Stimulated activated CD8-positive, alpha-beta memory T cell treated with anti-CD3 and anti-CD28 coated beads, Interleukin-2, amount 100 ng/mL, for 1 hour (primary cell): ENCODE measurements around the gene GMNN.
A peak's percentile ranks its signal among the peaks of the same experiment; 100 is the strongest.
"Not testable (repeated sequence)": the region's sequence is repeated elsewhere in the genome, so short reads cannot be mapped to it uniquely, and the experiment has no call there.

Experiments
- DNase-seq, 2 donors: peaks; one replicate each; pipeline ENCODE4 v3.0.0-alpha.2; 2020; ENCODE audit warnings: low read depth in 2 of 2

The GMNN gene

DNA sequence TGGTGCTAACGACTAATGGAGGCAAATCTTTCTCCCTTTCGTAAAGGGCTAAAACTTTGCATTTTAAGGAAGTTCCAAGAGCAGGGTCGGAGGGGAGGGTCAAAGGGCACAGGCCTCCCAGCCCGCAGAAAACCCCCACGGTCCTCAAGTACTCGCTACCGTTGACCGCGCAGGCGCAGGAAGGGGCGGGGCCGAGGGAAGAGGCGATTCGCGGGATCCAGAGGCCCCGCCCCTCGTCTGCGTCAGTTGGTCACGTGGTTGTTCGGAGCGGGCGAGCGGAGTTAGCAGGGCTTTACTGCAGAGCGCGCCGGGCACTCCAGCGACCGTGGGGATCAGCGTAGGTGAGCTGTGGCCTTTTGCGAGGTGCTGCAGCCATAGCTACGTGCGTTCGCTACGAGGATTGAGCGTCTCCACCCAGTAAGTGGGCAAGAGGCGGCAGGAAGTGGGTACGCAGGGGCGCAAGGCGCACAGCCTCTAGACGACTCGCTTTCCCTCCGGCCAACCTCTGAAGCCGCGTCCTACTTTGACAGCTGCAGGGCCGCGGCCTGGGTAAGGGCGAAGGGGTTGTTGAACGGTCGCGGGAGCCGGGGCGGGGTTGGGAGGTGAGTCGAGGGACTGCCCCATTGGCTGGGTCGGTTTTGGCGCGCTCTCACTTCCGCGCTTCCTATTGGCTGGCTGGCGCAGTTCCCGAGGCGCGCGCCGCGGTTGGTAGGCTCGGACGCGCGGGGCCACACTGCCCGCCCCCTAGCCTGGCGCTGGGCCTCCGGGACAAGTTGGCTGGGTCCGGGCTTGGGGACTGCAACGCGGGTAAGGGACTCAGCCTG, at the start of gene GMNN:
Gene GMNN, plus strand, starts transcription at position 242 of the 824 bp plus-strand sequence. CDS start 2,310 bp downstream, outside the sequence.
- peak; percentile 96 to 98 for DNase-seq

DNA sequence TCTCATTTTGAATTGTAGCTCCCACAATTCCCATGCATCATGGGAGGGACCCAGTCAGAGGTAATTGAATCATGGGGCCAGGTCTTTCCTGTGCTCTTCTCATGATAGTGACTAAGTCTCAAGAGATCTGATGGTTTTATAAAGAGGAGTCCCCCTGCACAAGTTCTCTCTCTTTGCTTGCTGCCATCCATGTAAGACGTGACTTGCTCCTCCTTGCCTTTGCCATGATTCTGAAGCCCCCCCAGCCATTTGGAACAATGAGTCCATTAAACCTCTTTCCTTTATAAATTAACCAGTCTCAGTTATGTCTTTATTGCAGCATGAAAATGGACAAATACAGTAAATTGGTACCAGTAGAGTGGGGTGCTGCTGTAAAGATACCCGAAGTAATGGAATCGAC, 44.1 kb upstream of the GMNN start:
- DNase-seq: not testable (repeated sequence)

DNA sequence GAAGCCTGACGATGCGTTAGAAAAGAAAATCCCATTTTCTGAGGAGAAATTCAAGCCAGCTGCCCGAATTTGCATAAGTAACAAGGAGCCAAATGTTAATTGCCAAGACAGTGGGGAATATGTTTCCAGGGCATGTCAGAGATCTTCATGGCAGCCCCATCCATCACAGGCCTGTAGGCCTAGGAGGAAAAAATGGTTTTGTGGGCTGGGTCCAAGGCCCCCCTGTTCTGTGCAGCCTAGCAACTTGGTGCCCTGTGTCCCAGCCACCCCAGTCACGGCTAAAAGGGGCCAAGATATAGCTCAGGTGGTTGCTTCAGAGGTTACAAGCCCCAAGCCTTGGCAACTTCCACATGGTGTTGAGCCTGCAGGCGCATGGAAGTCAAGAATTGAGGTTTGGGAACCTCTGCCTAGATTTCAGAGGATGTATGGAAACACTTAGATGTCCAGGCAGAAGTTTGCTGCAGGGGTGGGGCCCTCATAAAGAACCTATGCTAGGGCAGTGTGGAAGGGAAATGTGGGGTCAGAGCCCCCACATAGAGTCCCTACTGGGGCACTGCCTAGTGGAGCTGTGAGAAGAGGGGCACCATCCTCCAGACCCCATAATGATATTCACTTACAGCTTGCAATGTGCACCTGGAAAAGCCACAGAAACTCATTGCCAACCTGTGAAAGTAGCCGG, 43.1 kb upstream of the GMNN start:
- not testable (repeated sequence) for DNase-seq

DNA sequence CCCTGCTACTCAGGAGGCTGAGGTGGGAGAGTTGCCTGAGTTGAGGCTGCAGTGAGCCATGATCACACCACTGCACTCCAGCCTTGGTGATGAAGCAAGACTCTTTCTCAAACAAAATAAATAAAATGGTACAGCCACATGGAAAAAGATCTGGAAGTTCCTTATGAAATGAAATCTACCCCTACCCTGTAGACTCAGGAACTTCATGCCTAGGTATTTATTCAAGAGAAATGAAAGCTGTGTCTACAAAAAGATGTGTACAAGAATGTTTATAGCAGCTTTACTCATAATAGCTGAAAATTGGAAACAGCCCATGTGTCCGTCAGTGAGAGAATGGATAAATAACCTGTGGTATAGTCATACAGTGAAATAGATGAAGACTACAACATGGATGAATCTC, 40.6 kb upstream of the GMNN start:
- no peak for DNase-seq

DNA sequence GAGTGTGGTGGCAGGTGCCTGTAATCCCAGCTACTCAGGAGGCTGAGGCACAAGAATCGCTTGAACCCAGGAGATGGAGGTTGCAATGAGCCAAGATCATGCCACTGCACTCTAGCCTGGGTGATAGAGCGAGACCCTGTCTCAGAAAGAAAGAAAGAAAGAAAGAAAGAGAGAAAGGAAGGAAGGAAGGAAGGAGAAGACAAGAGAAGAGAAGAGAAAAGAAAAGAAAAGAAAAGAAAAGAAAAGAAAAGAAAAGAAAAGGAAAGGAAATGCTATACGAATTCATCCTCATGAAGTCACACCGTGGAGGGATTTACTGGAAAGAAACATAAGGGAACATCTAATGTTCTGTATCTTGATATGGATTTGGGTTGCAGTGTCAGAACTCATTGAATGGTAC, 40.0 kb upstream of the GMNN start:
- not testable (repeated sequence) for DNase-seq

DNA sequence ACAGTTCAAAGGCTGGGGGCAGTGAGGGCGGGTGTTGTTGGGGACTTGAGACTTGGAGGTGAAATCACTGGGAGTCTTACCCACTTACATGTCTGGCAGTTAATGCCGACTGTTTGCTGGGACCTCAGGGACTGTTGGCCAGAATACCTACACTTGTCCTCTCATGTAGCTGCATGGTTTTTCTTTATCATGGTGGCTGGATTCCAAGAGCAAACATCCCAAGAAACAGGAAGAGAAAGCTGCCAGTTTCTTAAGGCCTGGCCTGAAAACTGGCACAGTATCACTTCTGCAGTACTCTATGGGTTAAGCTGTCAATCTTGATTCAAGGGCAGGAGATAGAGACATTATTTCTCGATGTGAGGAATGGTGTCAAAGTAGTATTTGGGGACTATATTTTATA, 36.0 kb upstream of the GMNN start:
- no peak for DNase-seq

DNA sequence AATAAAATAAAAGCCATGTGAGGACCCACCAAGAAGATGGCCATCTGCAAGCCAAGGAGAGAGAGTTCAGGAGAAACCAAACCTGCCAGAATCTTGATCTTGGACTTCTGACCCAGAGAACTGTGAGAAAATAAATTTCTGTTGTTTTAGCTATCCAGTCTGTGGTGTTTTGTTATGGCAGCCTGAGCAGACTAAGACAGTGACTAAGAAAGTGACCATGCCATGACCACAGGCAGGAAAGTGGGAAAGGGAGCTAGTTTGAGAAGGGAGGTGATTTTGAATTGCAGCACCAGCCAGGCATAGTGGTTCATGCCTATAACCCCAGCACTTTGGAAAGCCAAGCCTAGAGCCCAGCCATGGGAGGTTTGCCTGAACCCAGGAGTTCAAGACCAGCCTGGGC, 33.9 kb upstream of the GMNN start:
- no peak for DNase-seq

DNA sequence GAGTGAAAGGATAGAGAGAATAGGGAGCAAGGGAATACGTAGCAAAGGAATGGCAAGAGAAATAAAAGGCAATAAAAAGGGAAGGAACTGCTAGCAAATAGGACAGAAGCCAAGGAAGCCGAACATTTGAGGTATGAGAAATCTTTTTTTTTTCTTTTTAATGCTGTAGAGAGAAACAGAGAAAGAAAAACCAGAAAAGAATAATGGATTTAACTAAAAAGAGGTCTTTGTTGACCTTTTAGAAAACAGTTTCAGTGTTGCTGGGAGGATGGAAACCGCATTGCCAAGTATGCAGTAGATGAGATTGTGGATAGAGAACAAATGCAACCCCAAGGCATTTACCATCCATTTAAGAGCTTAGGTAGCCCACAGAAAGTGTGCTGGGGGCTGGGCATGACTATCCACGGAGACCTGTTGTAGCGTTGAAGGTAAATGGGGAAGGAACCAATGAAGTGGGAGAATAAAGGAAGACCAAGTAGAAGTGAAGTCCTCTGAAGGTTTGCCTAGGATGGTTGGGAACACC, 32.5 kb upstream of the GMNN start:
- DNase-seq: no peak

DNA sequence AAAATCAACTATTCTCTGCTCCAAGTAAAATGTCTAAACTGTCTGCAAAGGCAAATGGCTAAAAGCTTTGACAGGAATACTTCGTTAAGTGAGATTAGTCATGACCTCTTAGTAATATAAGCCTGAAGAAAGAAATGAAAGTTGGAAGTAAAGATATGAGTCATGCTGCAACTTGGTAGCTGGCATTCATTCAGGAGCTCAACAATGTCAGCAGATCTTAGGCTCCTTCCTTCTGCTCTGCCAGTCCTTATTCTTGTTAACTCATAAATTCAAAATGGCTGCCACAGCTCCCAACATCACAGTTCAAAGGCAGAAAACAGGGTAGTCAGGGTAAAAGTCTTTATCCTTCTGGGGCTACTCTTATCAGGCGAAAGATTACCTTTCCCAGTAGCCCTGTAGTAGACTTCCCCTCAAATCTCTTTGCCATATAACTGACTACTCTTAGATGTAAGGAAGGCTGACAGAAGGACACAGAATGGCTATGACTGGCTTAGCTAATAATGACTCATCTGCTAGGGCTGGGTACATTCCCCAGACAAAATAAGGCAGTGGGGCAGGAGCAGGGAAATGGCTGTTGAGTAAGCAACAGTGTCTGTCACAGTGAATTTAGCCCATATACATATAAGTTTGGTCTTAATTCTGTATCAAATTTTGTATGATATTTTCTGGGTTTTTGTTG, 31.3 kb upstream of the GMNN start:
- DNase-seq: no peak

DNA sequence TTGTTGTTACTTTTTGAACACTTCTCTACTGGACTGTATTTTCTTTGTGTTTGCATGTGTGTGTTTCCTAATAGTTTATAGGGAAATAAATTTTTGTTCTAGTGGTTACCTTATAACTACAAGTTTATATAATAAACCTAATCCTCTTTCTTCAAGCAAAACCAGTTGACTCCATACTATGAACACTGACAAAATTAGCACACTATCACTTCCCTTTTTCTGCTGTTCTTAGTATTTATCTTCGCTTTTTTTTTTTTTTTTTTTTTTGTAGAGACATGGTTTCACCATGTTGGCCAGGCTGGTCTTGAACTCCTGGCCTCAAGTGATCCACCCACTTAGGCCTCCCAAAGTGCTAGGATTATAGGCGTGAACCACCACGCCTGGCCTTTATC, 30.8 kb upstream of the GMNN start:
- DNase-seq: no peak

DNA sequence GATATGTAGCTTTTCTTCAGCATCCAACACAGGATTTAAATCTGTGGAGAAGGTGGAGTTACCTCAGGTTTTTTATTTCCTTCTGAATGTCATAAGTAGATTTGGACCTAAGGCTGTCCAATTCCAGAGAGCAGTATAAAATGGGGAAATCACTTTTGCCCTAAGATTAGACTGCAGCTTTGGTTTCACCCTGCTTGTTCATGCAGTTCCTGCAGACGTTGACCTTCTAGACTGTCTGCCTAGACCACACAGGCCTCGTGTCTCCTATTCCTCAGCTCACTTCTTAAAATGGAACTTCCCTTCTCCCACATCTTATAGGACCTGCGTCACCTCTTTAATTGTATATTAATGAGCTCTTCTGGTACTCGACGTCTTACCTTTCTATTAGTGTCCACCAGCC, 29.8 kb upstream of the GMNN start:
- no peak for DNase-seq

DNA sequence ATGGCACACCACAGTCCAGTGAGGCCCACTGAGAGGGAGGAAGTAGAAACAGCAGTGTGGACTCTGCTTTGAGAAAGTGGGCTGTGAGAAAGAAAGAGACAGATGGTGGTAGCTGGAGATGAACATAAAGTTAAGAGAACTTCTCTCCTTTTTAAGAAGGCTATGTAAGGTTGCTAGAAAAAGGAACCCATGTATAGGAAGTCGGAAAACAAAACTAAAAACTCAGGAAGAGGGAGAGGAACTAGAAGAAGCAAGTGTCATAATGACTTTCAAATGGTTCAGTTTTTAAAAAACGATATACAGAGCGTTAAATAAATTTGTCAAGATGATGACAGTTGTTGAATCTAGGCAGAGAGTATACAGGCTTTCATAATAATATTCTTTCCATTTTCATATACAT, 25.4 kb upstream of the GMNN start:
- DNase-seq: no peak

DNA sequence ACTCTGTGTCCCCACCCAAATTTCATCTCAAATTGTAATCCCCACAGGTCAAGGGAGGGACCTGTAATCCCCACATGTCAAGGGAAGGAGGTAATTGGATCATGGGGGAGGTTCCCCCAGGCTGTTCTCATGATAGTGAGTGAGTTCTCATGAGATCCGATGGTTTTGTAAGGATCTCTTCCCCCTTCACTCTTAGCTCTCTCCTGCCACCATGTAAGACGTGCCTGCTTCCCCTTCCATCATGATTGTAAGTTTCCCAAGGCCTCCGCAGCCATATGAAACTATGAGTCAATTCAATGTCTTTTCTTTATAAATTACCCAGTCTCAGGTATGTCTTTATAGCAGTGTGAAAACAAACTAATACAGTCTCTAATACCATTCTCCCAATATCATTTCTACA, 23.9 kb upstream of the GMNN start:
- not testable (repeated sequence) for DNase-seq

DNA sequence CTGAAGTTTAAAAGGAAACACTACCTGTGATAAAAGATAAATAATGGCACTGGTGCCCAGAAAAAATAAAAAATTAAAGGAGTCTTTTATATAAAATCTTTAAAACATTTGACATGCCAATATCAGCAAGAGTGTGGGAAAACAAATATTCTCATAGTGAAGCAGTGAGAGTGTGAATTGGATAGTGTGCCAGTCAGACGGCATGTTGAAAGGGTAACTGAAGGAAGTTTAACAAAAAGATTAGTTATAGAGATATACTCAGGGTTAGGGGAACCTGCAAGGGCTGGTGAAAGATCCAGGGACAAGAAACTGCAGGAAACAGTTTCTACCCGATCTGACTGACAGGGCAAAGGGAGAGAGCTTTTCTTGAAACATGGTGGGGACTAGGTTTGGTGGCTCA, 22.2 kb upstream of the GMNN start:
- no peak for DNase-seq

DNA sequence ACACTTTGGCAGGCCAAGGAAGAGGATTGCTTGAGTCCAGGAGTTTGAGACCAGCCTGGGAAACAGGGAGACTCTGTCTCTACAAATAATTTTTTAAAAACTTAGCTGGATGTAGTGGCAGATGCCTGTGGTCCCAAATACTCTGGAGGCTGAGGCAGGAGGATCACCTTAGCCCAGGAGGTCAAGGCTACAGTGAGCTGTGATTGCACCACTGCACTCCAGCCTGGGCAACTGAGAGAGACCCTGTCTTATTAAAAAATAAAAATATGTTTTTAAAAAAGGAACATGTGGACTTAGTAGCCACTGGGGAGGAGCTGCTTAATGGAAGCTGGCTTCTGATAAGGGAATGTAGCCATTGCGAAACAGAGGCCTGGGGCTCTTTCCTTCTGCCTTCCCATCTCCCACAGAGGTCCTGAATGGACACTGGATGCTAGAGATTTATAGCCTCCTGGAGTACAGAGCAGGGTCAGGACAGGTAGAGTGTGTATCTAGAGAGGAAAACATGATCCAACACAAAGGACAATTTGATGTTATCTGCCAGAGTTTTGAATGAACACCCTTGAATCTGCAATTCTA, 21.7 kb upstream of the GMNN start:
- no peak for DNase-seq

DNA sequence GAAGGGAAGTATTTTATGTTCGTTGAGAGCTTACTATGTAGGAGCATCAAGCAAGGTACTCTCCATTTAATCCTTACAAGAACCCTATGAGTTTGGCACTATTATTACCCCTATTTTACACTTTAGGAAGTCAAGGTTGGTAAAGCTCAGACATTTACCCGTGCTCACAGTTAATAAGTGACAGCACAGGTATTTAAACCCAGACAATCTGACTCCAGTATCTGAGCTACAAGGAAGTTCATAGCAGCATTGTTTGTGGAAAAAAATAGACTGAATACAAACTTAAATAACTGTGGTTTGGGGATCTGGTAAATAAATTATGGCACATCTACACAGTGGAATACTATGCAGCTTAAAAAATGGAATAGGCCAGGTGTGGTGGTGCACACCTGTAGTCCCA, 21.2 kb upstream of the GMNN start:
- no peak for DNase-seq

DNA sequence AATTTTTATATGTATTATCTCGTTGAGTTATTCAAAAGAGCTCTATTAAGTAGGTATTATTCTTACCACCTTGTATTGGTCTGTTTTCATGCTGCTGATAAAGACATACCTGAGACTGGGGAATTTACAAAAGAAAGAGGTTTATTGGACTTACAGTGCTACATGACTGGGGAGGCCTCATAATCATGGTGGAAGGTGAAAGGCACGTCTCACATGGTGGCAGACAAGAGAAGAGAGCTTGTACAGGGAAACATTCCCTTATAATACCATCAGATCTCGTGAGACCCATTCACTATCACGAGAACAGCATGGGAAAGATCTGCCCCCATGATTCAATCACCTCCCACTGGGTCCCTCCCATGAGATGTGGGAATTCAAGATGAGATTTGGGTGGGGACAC, 20.4 kb upstream of the GMNN start:
- DNase-seq: not testable (repeated sequence)

DNA sequence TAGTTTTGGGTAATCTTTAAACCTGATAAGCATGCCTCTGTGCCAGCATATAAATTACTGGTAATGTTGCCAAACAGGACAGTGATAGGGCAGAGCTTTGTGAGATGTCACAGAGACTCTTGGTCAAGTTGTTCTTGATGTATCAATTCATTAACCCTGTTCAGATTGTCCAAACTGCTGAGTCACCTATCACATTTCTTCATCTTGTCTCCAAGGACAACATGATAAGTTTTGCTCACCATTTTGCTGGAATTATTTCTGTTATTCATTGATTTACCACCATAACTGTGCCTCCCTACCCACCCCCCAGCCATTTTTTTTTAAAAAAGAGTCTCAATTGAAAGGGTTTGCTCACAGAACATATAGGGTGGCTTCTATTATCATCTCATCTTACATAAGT, 19.5 kb upstream of the GMNN start:
- no peak for DNase-seq

DNA sequence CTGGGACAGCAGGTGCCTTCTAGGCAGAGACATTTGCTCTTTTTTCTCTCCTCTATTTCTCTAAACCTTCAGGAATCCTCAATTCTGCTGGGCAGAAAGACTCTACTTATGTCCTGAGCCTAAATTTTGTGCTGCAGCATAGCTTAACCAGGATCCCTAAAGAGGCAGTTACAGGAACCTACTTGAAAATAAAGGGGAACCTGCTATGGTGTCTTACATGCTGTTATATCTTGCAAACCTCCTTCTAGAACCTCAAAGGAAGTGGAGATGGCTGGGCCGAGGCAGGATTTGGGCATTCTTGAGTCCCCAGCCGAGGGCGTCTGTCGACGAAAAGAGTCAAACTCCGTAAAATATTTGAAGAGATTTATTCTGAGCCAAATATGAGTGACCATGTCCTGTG, 17.1 kb upstream of the GMNN start:
- no peak for DNase-seq

DNA sequence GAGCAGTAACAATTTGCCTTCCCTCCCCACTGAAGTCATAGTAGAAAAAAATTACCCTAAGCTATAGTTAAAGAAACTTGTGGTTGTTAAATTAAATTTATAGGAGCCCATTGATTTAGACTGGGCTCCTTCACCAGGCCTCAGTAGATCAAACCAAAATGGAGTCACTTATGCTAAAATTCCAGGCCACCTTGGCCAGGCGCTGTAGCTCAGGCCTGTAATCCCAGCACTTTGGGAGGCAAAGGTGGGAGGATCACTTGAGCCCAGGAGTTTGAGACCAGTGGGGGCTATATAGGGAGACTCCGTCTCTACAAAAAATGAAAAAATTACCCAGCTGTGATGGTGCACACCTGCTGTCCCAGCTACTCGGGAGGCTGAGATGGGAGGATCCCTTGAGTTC, 15.0 kb upstream of the GMNN start:
- DNase-seq: no peak

DNA sequence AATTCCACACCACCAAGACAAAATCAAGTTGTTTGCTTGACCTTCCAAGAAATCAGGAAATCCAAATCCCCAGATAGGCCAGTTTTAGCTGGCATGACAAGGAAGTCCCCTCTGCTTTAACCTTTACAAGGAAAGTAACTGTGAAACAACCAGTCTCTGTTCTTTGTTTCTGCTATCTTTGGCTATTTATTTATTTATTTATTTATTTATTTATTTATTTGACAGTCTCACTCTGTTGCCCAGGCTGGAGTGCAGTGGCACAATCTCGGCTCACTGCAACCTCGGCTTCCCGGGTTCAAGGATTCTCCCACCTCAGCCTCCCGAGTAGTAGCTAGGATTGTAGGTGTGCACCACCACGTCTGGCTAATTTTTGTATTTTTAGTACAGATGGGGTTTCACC, 14.5 kb upstream of the GMNN start:
- no peak for DNase-seq

DNA sequence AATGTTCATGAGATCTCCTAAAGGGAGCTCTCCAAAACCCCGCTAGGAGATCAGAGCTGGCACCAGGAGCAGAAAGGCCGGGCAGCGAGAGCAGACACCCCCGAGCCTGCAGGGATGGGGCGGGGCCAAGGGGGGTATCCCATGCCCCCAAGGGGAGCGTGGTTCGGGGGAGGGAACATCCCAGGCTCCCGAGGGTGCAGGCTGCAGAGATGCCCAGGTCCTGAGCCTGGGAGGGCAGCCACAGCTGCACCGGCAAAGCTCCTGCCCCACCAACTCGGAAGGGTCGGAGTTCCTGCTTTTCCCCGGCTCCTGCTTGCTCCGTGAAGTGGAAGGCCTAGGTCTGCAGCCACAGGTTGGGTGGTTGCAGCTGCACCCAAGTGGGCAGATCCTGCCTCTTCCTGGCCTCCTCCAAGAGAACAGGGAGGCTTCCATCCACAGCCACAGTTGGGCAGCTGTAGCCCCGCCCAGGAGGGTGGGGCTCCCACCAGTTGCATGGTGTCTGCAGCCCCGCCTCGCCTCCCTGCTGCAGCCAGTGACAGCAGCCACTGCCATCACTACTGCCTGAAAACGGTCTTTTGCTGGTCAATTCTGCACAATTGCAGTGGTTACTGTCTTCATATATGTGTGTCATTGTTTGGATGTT, 13.4 kb upstream of the GMNN start:
- no peak for DNase-seq
